K562 (cell line): ENCODE data around the gene GPAT3. TPM values are rescaled to one million over a fixed set of nuclear protein-coding genes. Genes with fewer than 3 reads are reported as not detected.
A peak's percentile ranks its signal among the peaks of the same experiment; 100 is the strongest.

Source experiments
- ATAC-seq: fragments of 200-7000 bp; cut with Tn5 transposase; 3 replicates; pipeline ENCODE4 v1.9.1; 2020; ENCODE audit warnings: moderate library complexity
- BruUV-seq: library from RNA; stranded (reverse); fragments of 400-500 nt; replicated peaks from 2 replicates; lab custom pipeline; 2021; lab: Mats Ljungman, UMichigan
- CTCF ChIA-PET: fragments of 300-600 bp; formaldehyde crosslinking; extraction: SDS; loops from one replicate; lab custom pipeline; 2021; ENCODE audit warnings: low intra/inter-chr PET ratio; lab: Yijun Ruan, JAX
- POLR2A ChIA-PET: fragments of 300-600, 350-650 bp; sonication (Branson Sonifier 250); formaldehyde crosslinking; extraction: SDS; loops from one replicate; lab custom pipeline; 2021; ENCODE audit warnings: antibody characterized with exemption, inconsistent platforms; lab: Yijun Ruan, JAX
- DNase-seq, 4 experiments: peaks; one replicate each; pipeline versions ENCODE4 v3.0.0 to v3.0.0-alpha.2; 2011 to 2018; ENCODE audit warnings: low spot score in 3 of 4, mixed read lengths in 3 of 4; ENCODE audit errors: extremely low read depth in 1 of 4
- FAIRE-seq: peaks from 2 replicates; lab custom pipeline; 2011; peaks lifted over from hg19 to GRCh38; lab: Jason Lieb, UNC
- H2AFZ ChIP-seq: 2 replicates; pipeline ENCODE4 v1.6.0; 2011; ENCODE audit warnings: low read depth, low read length, control low read depth, inconsistent platforms
- H3K27ac ChIP-seq: fragments of 200-600 bp; 3 replicates; pipeline ENCODE4 v1.8.0; 2011; ENCODE audit warnings: low read depth, mild to moderate bottlenecking, control low read depth, inconsistent platforms, low read length, moderate library complexity, mixed read lengths; ENCODE audit errors: extremely low read depth
- H3K27me3 ChIP-seq, 2 experiments: fragments of 300-600 bp in 1 of 2; 2 replicates in 1 of 2; 3 replicates in 1 of 2; pipeline versions ENCODE4 v1.6.0 to v1.8.0; 2011; ENCODE audit warnings: inconsistent platforms in 2 of 2, low read length in 2 of 2, mild to moderate bottlenecking in 1 of 2, mixed read lengths in 1 of 2, moderate library complexity in 1 of 2; ENCODE audit not compliant: control insufficient read depth in 2 of 2, insufficient read depth in 2 of 2
- H3K36me3 ChIP-seq: fragments of 300-600 bp; 3 replicates; pipeline ENCODE4 v1.8.0; 2011; ENCODE audit warnings: mild to moderate bottlenecking, low read length, inconsistent platforms; ENCODE audit not compliant: control insufficient read depth, insufficient read depth
- H3K4me1 ChIP-seq, 2 experiments: fragments of 200-600 bp in 1 of 2; replicated peaks in 1 of 2; 2 replicates in 1 of 2; 3 replicates in 1 of 2; pipeline versions ENCODE4 v1.5.1 to v1.8.0; 2011; ENCODE audit warnings: inconsistent platforms in 2 of 2, low read length in 2 of 2, mild to moderate bottlenecking in 1 of 2, mixed read lengths in 1 of 2, moderate library complexity in 1 of 2; ENCODE audit not compliant: control insufficient read depth in 2 of 2, insufficient read depth in 2 of 2
- H3K4me2 ChIP-seq: 2 replicates; pipeline ENCODE4 v1.6.1; 2011; ENCODE audit warnings: low read length, control low read depth, inconsistent platforms, mixed read lengths; ENCODE audit not compliant: insufficient read depth
- H3K4me3 ChIP-seq: fragments of 200-600 bp; sonication (generic), shearing (Covaris generic); 2 replicates; pipeline ENCODE4 v1.5.1; 2016; ENCODE audit warnings: control low read depth, inconsistent platforms
- H3K79me2 ChIP-seq: fragments of 200-600 bp; 3 replicates; pipeline ENCODE4 v1.8.0; 2011; ENCODE audit warnings: low read length, inconsistent platforms; ENCODE audit not compliant: control insufficient read depth, insufficient read depth
- H3K9ac ChIP-seq, 2 experiments: 2 replicates each; pipeline versions ENCODE4 v1.6.0 to v1.6.1; 2011; ENCODE audit warnings: low read depth in 2 of 2, low read length in 2 of 2, control low read depth in 1 of 2, inconsistent platforms in 1 of 2, mild to moderate bottlenecking in 1 of 2, mixed read lengths in 1 of 2; ENCODE audit not compliant: insufficient read depth in 1 of 2
- H3K9me1 ChIP-seq: one replicate; pipeline ENCODE4 v1.6.0; 2011; ENCODE audit warnings: inconsistent platforms, mild to moderate bottlenecking, low read length, moderate library complexity; ENCODE audit not compliant: control insufficient read depth, insufficient read depth
- H3K9me3 ChIP-seq: replicated peaks from 2 replicates; pipeline ENCODE4 v1.5.1; 2011; ENCODE audit warnings: low read depth, low read length, inconsistent platforms; ENCODE audit not compliant: control insufficient read depth, insufficient read depth
- H4K20me1 ChIP-seq: replicated peaks from 2 replicates; pipeline ENCODE4 v1.6.1; 2011; ENCODE audit warnings: low read length, inconsistent platforms, mixed read lengths; ENCODE audit not compliant: control insufficient read depth, insufficient read depth
- BRD4 ChIP-seq: fragments of 200-600 bp; sonication (generic); IDR thresholded peaks from 2 replicates; pipeline ENCODE4 v1.6.1; 2017; ENCODE audit warnings: inconsistent platforms
- DMBX1 ChIP-seq: fragments of 250-450 bp; sonication (Bioruptor Pico); IDR thresholded peaks from 2 replicates; pipeline ENCODE4 v1.8.0; 2022; ENCODE audit warnings: inconsistent platforms, mild to moderate bottlenecking, moderate library complexity, borderline replicate concordance
- DPF2 ChIP-seq: fragments of 450-650 bp; IDR thresholded peaks from 2 replicates; pipeline ENCODE4 v1.6.1; 2016
- TCF3 ChIP-seq: sonication (generic); formaldehyde crosslinking; IDR thresholded peaks from 2 replicates; pipeline ENCODE4 v1.4.0; 2020; ENCODE audit warnings: mild to moderate bottlenecking, missing genetic modification reagents
- ZFX ChIP-seq: sonication (generic); formaldehyde crosslinking; IDR thresholded peaks from 2 replicates; pipeline ENCODE4 v1.8.0; 2022; ENCODE audit warnings: mild to moderate bottlenecking, missing genetic modification reagents, moderate library complexity
- WGBS: fragments of 100-300 bp; shearing (Covaris generic); methylation state at CpG from one replicate; pipeline ENCODE4 v1.1.6; 2016; ENCODE audit warnings: low coverage, mixed read lengths; ENCODE audit not compliant: insufficient coverage; ENCODE audit errors: missing lambda C conversion rate; 5-methylcytosine and 5-hydroxymethylcytosine counted together
- in situ Hi-C: fragments of 300-500 bp; cut with MboI; formaldehyde crosslinking; loops from 4 replicates; pipeline ENCODE4 v1.15.0; 2018; ENCODE audit warnings: inconsistent platforms, mixed read lengths
- intact Hi-C: fragments of 100-400 bp; cut with micrococcal nuclease; formaldehyde crosslinking; loops from 2 replicates; pipeline ENCODE4 v1.14.2; 2022
- polyA plus RNA-seq, 8 experiments: library from polyadenylated mRNA; depleted of rRNA in 4 of 8; stranded (reverse) in 5 of 8; unstranded in 3 of 8; fragments of >200 nt; fragmentation: Nextera tagmentation in 2 of 8; fragmentation: Illumina TruSeq in 1 of 8; extraction: Ambion mirVana in 2 of 8; extraction: Trizol in 1 of 8; gene quantifications; 2 replicates each; pipeline versions ENCODE4 v1.2.1 to v1.2.3, GENCODE V29; 2011 to 2014; ENCODE audit warnings: inconsistent platforms in 1 of 8, missing spikeins in 1 of 8
- total RNA-seq, 7 experiments: library from RNA; depleted of rRNA in 6 of 7; stranded (reverse); fragments of >200 nt in 6 of 7; fragmentation: Illumina TruSeq in 2 of 7; extraction: Trizol in 2 of 7; gene quantifications; 2 replicates each; pipeline versions ENCODE4 v1.2.1 to v1.2.3, GENCODE V29; 2011 to 2021; ENCODE audit warnings: low replicate concordance in 1 of 7
- TF ChIP-seq, protein P1 (sequence below): IDR thresholded peaks from 2 replicates; pipeline ENCODE4 v1.6.1; 2012; ENCODE audit warnings: low read depth, low read length, improper control_type of control experiment, borderline replicate concordance
- TF ChIP-seq, protein P2 (sequence below): sonication (generic); formaldehyde crosslinking; IDR thresholded peaks from 2 replicates; pipeline ENCODE4 v1.5.0; 2020; ENCODE audit warnings: missing genetic modification reagents
- TF ChIP-seq, protein P3 (sequence below): fragments of 250-450 bp; sonication (Bioruptor Pico); IDR thresholded peaks from 2 replicates; pipeline ENCODE4 v1.4.0; 2020; ENCODE audit warnings: mild to moderate bottlenecking, moderate library complexity, borderline replicate concordance
- TF ChIP-seq, protein P4 (sequence below): sonication (generic); formaldehyde crosslinking; IDR thresholded peaks from 2 replicates; pipeline ENCODE4 v1.8.0; 2022; ENCODE audit warnings: mild to moderate bottlenecking, missing genetic modification reagents

Gene GPAT3
- total and polyA plus RNA-seq, 9 of the 15 experiments (the other 6 are each of a cell fraction or from before 2014, with no cell fraction given): 4.1 to 16.1 (median 13.1) TPM

DNA sequence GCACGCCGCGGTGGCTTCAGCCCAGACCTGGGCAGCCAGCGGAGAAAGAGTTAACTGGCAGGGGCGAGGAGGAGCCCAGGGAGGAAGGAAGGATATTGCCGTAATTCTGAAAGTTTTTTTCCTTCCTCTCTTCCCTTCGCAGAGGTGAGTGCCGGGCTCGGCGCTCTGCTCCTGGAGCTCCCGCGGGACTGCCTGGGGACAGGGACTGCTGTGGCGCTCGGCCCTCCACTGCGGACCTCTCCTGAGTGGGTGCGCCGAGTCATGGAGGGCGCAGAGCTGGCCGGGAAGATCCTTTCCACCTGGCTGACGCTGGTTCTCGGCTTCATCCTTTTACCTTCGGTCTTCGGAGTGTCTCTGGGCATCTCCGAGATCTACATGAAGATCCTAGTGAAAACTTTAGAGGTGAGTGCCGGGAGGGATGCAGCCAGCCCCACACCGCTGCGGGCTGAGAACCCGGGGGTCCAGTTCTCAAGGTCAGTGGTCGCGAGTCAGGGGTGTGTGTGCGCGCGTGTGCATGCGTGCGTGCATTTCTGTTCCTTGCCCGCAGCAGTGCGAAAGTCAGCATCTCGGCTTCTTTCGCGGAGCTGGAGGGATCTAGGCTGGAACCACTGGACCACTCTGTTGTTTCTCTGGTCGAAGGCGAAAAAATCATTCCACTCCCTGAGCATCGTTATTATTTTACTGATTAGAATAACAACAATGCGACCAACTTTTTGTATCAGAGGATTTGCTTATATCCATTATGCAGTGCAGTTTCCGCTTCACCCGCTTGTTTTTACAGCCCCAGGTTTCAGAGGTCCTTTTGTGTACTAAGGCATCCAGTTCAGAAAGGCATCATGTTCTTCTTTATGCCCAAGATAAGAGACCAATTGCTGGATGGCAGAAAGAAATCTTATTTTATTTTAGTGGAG lies 709 bp downstream of the GPAT3 start:
- Histone ChIP-seq H2AFZ (peak overlapping the region; percentile 93), H3K9me3 (no peaks in the 10 kb centered on the region), H3K27me3 (peaks cover 0 to 5% of the 10 kb centered on the region in 2 experiments; a peak in 1 of 5 replicates), H3K4me3 (peak overlapping the region; percentile 55), H3K27ac (peak overlapping the region; percentile 54; the same call in 2 of the 3 replicates), H3K9ac (peak overlapping the region; percentile 74 to 97), H3K36me3 (no peaks in the 10 kb centered on the region), H3K4me1 (peaks cover 11 to 21% of the 10 kb centered on the region in 2 experiments; a peak in 4 of 5 replicates), H3K79me2 (no peaks in the 10 kb centered on the region), H3K9me1 (no peaks in the 10 kb centered on the region), H4K20me1 (no peaks in the 10 kb centered on the region), H3K4me2 (peak overlapping the region; percentile 90)
- no peak for FAIRE-seq
- DNase-seq: peak in 3 of 4 experiments; percentile 18 to 29 (median 26)
- intact Hi-C loops (loop anchor here (5.0 kb wide), 1 partner anchor 39 kb away; no protein-coding TSS in a partner anchor), in situ Hi-C loops (no loop called here)
- no TSS peak for BruUV-seq
- 15% methylated on average over 46 of the region's 46 CpGs for WGBS
- ChIA-PET POLR2A (interaction anchor here (0.5 to 2.3 kb wide), 8 partner anchors 9 to 541 kb away, joined by 3 to 12 read pairs (median 3); no protein-coding TSS in a partner anchor), CTCF (no interaction called here)
- peak; percentile 64 for ATAC-seq
- TF ChIP-seq ZFX (CRISPR knock-in tag): no peak
- TF ChIP-seq, protein P1, sequence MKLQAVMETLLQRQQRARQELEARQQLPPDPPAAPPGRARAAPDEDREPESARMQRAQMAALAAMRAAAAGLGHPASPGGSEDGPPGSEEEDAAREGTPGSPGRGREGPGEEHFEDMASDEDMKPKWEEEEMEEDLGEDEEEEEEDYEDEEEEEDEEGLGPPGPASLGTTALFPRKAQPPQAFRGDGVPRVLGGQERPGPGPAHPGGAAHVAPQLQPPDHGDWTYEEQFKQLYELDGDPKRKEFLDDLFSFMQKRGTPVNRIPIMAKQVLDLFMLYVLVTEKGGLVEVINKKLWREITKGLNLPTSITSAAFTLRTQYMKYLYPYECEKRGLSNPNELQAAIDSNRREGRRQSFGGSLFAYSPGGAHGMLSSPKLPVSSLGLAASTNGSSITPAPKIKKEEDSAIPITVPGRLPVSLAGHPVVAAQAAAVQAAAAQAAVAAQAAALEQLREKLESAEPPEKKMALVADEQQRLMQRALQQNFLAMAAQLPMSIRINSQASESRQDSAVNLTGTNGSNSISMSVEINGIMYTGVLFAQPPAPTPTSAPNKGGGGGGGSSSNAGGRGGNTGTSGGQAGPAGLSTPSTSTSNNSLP: no peak
- TF ChIP-seq, protein P2, sequence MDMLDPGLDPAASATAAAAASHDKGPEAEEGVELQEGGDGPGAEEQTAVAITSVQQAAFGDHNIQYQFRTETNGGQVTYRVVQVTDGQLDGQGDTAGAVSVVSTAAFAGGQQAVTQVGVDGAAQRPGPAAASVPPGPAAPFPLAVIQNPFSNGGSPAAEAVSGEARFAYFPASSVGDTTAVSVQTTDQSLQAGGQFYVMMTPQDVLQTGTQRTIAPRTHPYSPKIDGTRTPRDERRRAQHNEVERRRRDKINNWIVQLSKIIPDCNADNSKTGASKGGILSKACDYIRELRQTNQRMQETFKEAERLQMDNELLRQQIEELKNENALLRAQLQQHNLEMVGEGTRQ: no peak
- no peak for TF ChIP-seq TCF3
- TF ChIP-seq, protein P3, sequence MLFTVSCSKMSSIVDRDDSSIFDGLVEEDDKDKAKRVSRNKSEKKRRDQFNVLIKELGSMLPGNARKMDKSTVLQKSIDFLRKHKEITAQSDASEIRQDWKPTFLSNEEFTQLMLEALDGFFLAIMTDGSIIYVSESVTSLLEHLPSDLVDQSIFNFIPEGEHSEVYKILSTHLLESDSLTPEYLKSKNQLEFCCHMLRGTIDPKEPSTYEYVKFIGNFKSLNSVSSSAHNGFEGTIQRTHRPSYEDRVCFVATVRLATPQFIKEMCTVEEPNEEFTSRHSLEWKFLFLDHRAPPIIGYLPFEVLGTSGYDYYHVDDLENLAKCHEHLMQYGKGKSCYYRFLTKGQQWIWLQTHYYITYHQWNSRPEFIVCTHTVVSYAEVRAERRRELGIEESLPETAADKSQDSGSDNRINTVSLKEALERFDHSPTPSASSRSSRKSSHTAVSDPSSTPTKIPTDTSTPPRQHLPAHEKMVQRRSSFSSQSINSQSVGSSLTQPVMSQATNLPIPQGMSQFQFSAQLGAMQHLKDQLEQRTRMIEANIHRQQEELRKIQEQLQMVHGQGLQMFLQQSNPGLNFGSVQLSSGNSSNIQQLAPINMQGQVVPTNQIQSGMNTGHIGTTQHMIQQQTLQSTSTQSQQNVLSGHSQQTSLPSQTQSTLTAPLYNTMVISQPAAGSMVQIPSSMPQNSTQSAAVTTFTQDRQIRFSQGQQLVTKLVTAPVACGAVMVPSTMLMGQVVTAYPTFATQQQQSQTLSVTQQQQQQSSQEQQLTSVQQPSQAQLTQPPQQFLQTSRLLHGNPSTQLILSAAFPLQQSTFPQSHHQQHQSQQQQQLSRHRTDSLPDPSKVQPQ (CRISPR knock-in tag): no peak
- 0 out of 2 replicates have a peak, but pooled peaks have one; percentile 12 for TF ChIP-seq DPF2
- no peak for TF ChIP-seq DMBX1 (CRISPR knock-in tag)
- TF ChIP-seq, protein P4, sequence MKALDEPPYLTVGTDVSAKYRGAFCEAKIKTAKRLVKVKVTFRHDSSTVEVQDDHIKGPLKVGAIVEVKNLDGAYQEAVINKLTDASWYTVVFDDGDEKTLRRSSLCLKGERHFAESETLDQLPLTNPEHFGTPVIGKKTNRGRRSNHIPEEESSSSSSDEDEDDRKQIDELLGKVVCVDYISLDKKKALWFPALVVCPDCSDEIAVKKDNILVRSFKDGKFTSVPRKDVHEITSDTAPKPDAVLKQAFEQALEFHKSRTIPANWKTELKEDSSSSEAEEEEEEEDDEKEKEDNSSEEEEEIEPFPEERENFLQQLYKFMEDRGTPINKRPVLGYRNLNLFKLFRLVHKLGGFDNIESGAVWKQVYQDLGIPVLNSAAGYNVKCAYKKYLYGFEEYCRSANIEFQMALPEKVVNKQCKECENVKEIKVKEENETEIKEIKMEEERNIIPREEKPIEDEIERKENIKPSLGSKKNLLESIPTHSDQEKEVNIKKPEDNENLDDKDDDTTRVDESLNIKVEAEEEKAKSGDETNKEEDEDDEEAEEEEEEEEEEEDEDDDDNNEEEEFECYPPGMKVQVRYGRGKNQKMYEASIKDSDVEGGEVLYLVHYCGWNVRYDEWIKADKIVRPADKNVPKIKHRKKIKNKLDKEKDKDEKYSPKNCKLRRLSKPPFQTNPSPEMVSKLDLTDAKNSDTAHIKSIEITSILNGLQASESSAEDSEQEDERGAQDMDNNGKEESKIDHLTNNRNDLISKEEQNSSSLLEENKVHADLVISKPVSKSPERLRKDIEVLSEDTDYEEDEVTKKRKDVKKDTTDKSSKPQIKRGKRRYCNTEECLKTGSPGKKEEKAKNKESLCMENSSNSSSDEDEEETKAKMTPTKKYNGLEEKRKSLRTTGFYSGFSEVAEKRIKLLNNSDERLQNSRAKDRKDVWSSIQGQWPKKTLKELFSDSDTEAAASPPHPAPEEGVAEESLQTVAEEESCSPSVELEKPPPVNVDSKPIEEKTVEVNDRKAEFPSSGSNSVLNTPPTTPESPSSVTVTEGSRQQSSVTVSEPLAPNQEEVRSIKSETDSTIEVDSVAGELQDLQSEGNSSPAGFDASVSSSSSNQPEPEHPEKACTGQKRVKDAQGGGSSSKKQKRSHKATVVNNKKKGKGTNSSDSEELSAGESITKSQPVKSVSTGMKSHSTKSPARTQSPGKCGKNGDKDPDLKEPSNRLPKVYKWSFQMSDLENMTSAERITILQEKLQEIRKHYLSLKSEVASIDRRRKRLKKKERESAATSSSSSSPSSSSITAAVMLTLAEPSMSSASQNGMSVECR (CRISPR knock-in tag): 0 out of 2 replicates have a peak, but pooled peaks have one; percentile 21
- no peak for TF ChIP-seq BRD4
